Left lung (tissue), 10 donors: Measurements from ENCODE around the gene TBX10. TPM values are rescaled to one million over a fixed set of nuclear protein-coding genes. Genes with fewer than 3 reads are reported as not detected.
A peak's percentile ranks its signal among the peaks of the same experiment; 100 is the strongest.
"Not testable (repeated sequence)": the region's sequence is repeated elsewhere in the genome, so short reads cannot be mapped to it uniquely, and the experiment has no call there.

ENCODE experiments used
- ATAC-seq: fragments of 200-7000 bp; cut with Tn5 transposase; one replicate; pipeline ENCODE4 v1.9.1; 2020; ENCODE audit warnings: moderate library complexity
- DNase-seq, 4 donors: peaks; one replicate each; pipeline ENCODE4 v3.0.0-alpha.2; 2013 to 2020
- H3K27ac ChIP-seq, 2 donors: fragments of 200-600 bp; sonication (generic) in 1 of 2; one replicate each; pipeline versions ENCODE4 v1.5.0 to v1.8.0; 2020 to 2021
- H3K27me3 ChIP-seq, 2 donors: fragments of 200-600 bp; sonication (generic) in 1 of 2; one replicate each; pipeline versions ENCODE4 v1.5.0 to v1.8.0; 2020 to 2021
- H3K36me3 ChIP-seq, 2 donors: fragments of 200-600 bp; sonication (generic) in 1 of 2; one replicate each; pipeline versions ENCODE4 v1.5.0 to v1.8.0; 2020 to 2021
- H3K4me1 ChIP-seq, 2 donors: fragments of 200-600 bp; one replicate each; pipeline ENCODE4 v1.8.0; 2021
- H3K4me3 ChIP-seq, 2 donors: fragments of 200-600 bp; sonication (generic) in 1 of 2; one replicate each; pipeline versions ENCODE4 v1.5.0 to v1.8.0; 2020 to 2021; ENCODE audit warnings: mild to moderate bottlenecking in 1 of 2
- H3K9me3 ChIP-seq, 2 donors: fragments of 200-600 bp; sonication (generic) in 1 of 2; one replicate each; pipeline versions ENCODE4 v1.5.0 to v1.8.0; 2020 to 2021
- CTCF ChIP-seq, 2 donors: fragments of 200-600 bp; sonication (generic) in 1 of 2; IDR thresholded peaks; one replicate each; pipeline versions ENCODE4 v1.5.0 to v1.8.0; 2021; ENCODE audit warnings: antibody characterized with exemption in 2 of 2
- intact Hi-C, 2 donors: fragments of 100-400 bp; cut with DNase I; formaldehyde crosslinking; loops; one replicate each; pipeline versions ENCODE4 v1.11.2 to v1.14.2; 2022
- polyA plus RNA-seq, 6 donors: library from polyadenylated mRNA; unstranded; fragments of 120-200 nt; gene quantifications; one replicate each; pipeline ENCODE4 v1.2.1, GENCODE V29; 2013; ENCODE audit not compliant: insufficient read length in 6 of 6
- total RNA-seq, 2 donors: library from RNA; stranded (reverse); fragmentation: NEBNext Ultra II Directional; extraction: Animal tissue kit (Norgen Biotek cat#: 25700); gene quantifications; one replicate each; pipeline ENCODE4 v1.2.1, GENCODE V29; 2021
- donor health status: DM: no; HTN: yes; CAD: no.
- donor health status: DM: no; HTN: no; CAD: no.

The TBX10 gene
- total and polyA plus RNA-seq, 8 donors = 0.18 TPM; not detected in 7

DNA sequence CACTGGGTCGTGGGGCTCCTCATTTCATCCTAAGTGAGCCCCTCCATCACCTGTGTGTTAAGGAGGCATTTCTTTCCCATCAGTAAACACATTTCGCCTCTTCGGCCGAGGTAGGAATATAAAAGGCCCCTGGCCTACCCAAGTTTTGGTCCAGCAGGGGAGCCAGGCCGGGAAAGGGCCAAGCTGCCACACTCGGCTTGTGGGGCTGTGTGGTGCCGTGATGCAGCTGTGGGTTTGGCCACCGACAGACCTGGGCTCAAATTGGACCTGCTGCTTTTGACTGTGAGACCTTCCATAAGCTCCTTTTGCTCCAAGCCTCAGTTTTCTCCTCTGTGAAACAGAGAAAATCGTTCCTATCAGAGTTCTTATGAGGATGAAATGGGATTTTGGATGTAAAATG lies 32.1 kb downstream of the TBX10 start:
- peak overlapping the region; percentile 89 to 98 for H3K4me3 ChIP-seq
- intact Hi-C loops = no loop called here
- peaks cover 0 to 42% of the 10 kb centered on the region in 2 donors for H3K36me3 ChIP-seq
- H3K27me3 ChIP-seq = no peaks in the 10 kb centered on the region
- ATAC-seq (no peak), DNase-seq (no peak)
- H3K27ac ChIP-seq = no peak overlapping the region
- no peak for TF ChIP-seq CTCF (IDR thresholded peaks at IDR 0.05)
- peaks cover 13 to 23% of the 10 kb centered on the region in 2 donors for H3K4me1 ChIP-seq
- no peaks in the 10 kb centered on the region for H3K9me3 ChIP-seq

DNA sequence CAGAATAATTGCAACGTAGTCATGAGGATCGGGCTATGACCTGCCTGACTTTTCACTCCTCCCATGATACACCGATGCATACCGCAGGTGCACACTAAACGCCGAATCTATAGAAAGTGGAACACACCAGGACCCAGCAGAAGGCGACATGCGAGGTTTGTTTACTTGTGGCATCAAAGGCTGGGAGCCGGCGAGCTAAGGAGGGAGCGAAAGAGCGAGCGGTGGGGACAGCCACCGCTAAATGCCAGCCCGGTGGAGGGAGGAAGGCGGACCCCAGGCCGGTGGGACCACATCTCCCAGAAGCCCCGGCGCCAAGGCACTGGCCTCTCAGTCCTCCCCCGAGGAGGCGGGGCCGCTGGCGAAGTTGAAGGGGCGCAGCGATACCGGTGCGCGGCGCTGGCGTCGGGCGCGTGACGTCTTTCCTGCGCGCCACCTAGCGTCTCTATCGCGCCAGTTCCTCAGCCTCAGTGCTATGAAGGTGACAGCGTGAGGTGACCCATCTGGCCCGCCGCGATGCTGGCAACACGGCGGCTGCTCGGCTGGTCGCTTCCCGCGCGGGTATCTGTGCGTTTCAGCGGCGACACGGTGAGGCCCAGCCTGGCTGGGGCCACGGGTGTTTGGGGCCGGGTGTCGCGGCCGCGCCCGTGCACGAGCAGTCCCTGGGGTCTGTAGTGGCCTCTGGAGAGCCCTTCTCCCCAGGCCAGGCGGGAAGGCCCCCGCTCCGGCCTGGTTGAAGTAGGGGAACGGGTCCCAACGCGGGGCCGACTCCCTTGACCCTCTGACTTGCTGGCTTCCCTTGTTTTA lies 32.9 kb downstream of the TBX10 start, which contains the start of gene NDUFV1:
Gene NDUFV1 (plus strand): TSS at position 445 of the 804 bp plus-strand sequence. CDS start 69 bp downstream, at position 514.
- Histone ChIP-seq H3K36me3 (peaks cover 0 to 34% of the 10 kb centered on the region in 2 donors), H3K4me1 (peaks cover 13 to 23% of the 10 kb centered on the region in 2 donors), H3K9me3 (no peaks in the 10 kb centered on the region), H3K27ac (peak within 1 kb of the TSS; percentile 21 to 80), H3K4me3 (peak within 1 kb of the TSS; percentile 89 to 98), H3K27me3 (no peaks in the 10 kb centered on the region)
- peak; percentile 96 to 100 (median 98) for DNase-seq
- TF ChIP-seq CTCF (IDR thresholded peaks at IDR 0.05) = peak; percentile 38 to 73
- peak; percentile 99 for ATAC-seq
- intact Hi-C loops = no loop called here

DNA sequence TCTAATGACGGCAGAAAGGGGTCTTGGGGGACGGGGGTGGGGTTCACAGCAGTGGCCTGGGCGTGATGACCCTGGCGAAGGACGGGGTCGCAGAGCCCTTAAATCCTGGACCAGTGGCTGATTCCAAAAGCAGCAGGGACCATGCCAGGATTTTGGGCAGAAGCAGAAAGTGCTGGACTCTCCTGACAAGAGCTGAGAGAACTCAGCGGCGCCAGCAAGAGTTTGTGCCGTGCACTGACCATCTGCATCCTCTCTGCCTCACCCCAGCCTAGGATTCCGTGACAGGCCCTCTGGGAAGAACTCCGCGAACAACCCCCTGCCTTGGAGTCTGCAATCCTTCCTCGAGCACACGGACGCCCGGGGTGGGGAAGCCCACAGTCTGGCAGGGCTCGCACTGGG lies 33.5 kb downstream of the TBX10 start:
- Histone ChIP-seq H3K36me3 (peaks cover 0 to 28% of the 10 kb centered on the region in 2 donors), H3K9me3 (no peaks in the 10 kb centered on the region), H3K27me3 (no peaks in the 10 kb centered on the region), H3K4me1 (peaks cover 13 to 24% of the 10 kb centered on the region in 2 donors), H3K4me3 (peak overlapping the region; percentile 89 to 98), H3K27ac (peak overlapping the region in 1 of 2 donors; percentile 80)
- intact Hi-C loops = no loop called here
- ATAC-seq (no peak), DNase-seq (peak in 3 of 4 donors; percentile 63 to 83 (median 64))
- TF ChIP-seq CTCF (IDR thresholded peaks at IDR 0.05) = no peak

- Histone ChIP-seq H3K36me3 (peaks cover 0 to 21% of the 10 kb centered on the region in 2 donors), H3K4me1 (peaks cover 13 to 30% of the 10 kb centered on the region in 2 donors), H3K9me3 (no peaks in the 10 kb centered on the region), H3K27me3 (no peaks in the 10 kb centered on the region), H3K4me3 (no peak overlapping the region), H3K27ac (no peak overlapping the region)
- intact Hi-C loops = no loop called here
- ATAC-seq (no peak), DNase-seq (no peak)
- TF ChIP-seq CTCF (IDR thresholded peaks at IDR 0.05) = no peak
Measured at GRCh38 chr11:67605231-67606011, 34.1 kb downstream of the TBX10 start.

DNA sequence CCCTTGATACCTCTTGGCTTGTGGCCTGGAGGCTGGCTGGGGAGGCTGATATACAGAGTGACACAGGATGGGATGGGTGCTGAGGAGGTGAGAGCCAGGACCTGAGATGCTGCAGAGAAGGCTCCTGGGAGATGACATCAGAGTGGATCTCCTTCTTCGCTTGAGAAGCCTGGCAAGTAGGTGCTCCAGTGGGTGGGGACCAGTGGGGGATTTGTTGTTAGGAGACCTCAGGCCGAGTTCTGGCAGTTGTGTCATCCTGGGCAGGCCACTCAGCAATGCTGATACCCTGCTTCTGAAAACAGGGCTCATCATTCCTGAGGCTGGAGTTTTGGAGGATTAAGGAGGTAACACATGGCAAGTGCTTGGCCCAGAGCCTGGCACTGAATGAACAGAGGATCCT lies 34.7 kb downstream of the TBX10 start:
- ATAC-seq (no peak), DNase-seq (no peak)
- TF ChIP-seq CTCF (IDR thresholded peaks at IDR 0.05) = no peak
- intact Hi-C loops = no loop called here
- Histone ChIP-seq H3K27ac (no peak overlapping the region), H3K4me3 (no peak overlapping the region), H3K27me3 (no peaks in the 10 kb centered on the region), H3K4me1 (peaks cover 13 to 32% of the 10 kb centered on the region in 2 donors), H3K36me3 (peaks cover 0 to 15% of the 10 kb centered on the region in 2 donors), H3K9me3 (no peaks in the 10 kb centered on the region)

GRCh38 chr11:67604119-67604518 lies 35.4 kb downstream of the TBX10 start:
- DNase-seq, H3K36me3 ChIP-seq, H3K27me3 ChIP-seq, ATAC-seq, H3K27ac ChIP-seq, intact Hi-C loops, H3K9me3 ChIP-seq, H3K4me3 ChIP-seq: not testable (repeated sequence)
- peaks cover 13 to 32% of the 10 kb centered on the region in 2 donors for H3K4me1 ChIP-seq
